T-helper 22 cell (primary cell): Measurements from ENCODE around the gene AARSD1.
"Not testable (repeated sequence)": the region's sequence is repeated elsewhere in the genome, so short reads cannot be mapped to it uniquely, and the experiment has no call there.

Experiments
- DNase-seq: peaks from one replicate; pipeline ENCODE4 v3.0.0-alpha.2; 2020; ENCODE audit warnings: low read depth

AARSD1 gene, protein sequence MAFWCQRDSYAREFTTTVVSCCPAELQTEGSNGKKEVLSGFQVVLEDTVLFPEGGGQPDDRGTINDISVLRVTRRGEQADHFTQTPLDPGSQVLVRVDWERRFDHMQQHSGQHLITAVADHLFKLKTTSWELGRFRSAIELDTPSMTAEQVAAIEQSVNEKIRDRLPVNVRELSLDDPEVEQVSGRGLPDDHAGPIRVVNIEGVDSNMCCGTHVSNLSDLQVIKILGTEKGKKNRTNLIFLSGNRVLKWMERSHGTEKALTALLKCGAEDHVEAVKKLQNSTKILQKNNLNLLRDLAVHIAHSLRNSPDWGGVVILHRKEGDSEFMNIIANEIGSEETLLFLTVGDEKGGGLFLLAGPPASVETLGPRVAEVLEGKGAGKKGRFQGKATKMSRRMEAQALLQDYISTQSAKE

DNA sequence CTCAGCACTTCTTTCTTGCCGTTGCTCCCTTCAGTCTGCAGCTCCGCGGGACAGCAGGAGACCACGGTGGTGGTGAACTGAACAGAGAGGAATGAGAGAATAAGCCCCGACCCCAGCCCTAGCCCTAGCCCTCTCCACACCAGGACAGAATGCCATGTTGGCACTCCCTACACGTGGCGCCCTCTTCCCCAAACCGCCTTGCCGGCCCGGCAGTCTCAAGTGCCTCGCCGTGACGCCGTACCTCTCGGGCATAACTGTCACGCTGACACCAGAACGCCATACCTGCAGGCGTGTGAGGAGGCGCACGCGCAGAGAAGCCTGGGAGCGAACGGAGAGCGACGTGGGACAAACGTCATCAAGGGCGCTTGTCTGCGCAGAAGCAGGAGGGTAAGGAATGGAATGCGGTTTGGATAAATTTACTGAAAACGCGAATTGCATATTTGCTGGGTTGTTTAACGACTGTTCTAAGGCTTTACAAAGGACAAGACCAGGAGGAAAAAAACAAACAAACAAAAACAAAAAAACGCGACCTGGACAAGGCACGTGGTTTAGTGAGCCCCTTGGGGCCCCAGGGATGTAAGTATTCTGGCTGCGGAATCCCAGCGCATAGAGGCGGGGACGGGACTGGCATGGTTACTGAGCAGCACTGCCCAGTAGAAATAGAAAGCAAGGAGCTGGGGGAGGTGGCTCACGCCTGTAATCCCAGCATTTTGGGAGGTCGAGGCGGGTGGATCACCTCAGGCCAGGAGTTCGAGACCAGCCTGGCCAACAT lies at the start of gene AARSD1:
Gene AARSD1 (minus strand): TSS at position 294 of the 772 bp plus-strand sequence. CDS start 14 bp downstream, at position 280.
- peak; percentile 82 for DNase-seq

DNA sequence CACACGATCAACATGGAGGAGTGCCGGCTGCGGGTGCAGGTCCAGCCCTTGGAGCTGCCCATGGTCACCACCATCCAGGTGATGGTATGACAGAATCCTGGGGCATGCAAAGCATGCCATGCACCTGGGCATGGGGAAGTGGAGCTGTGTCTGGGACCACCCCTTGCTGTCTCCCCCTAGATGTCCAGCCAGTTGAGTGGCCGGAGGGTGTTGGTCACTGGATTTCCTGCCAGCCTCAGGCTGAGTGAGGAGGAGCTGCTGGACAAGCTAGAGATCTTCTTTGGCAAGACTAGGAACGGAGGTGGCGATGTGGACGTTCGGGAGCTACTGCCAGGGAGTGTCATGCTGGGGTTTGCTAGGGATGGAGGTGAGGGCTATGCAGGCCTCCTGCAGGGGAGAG lies 49.0 kb upstream of the AARSD1 start:
- no peak for DNase-seq

DNA sequence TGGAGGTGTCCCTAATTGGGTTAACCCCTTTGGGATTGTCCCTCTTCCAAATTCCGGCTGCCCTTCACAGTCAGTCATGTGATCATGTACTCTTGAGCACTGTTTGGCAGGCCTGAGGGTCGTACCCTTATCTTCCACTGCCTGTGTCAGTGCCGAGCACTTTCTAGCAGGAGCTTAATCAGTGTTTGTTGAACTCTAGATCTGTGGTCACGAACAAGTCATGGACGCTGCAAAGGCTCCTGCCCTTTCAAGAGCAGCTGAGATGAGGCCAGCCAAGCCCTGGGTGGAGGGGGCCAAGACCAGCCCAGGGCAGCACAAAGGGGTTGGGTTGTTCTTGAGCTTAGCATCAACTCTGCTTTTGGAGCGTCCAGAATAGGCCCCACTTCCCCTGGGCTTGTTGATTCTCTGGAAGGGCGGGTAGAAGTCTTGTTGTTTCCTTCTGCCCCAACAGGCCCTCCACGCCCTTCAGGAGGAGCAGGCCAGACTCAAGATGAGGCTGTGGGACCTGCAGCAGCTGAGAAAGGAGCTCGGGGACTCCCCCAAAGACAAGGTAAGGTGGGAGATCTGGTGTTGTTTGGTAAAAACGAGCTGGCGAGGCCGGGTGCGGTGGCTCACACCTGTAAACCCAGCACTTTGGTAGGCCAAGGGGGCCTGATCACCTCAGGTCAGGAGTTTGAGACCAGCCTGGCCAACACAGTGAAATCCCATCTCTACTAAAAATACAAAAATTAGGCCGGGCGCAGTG lies 47.6 kb upstream of the AARSD1 start:
- DNase-seq, result no peak

DNA sequence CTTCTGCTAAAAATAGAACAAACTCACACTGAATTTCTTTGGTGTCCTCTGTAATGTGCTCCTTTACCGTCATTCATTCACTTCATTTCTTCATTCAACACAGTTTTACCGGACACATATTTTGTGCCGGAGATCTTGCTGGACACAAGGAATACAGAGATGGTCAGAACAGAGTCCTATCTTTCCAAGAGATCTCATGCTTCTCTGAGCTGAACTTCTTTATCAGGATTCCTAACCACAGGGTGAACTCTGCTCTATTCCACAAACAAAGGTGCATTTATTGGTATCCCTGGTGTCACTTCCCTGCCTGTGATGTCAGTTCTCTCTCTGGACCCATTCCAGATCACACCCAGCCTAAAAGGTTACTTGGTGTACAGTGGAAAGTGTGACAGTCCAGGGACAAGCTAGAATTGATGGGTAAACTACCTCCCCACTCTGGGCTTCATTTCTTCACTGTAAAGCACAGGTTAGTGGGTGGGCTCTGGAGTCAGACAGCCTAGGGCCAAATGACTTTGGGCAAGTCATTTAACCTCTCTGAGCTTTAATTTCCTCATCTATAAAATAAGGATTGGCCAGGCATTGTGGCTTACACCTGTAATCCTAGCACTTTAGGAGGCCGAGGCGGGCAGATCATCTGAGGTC lies 46.5 kb upstream of the AARSD1 start:
- no peak for DNase-seq

DNA sequence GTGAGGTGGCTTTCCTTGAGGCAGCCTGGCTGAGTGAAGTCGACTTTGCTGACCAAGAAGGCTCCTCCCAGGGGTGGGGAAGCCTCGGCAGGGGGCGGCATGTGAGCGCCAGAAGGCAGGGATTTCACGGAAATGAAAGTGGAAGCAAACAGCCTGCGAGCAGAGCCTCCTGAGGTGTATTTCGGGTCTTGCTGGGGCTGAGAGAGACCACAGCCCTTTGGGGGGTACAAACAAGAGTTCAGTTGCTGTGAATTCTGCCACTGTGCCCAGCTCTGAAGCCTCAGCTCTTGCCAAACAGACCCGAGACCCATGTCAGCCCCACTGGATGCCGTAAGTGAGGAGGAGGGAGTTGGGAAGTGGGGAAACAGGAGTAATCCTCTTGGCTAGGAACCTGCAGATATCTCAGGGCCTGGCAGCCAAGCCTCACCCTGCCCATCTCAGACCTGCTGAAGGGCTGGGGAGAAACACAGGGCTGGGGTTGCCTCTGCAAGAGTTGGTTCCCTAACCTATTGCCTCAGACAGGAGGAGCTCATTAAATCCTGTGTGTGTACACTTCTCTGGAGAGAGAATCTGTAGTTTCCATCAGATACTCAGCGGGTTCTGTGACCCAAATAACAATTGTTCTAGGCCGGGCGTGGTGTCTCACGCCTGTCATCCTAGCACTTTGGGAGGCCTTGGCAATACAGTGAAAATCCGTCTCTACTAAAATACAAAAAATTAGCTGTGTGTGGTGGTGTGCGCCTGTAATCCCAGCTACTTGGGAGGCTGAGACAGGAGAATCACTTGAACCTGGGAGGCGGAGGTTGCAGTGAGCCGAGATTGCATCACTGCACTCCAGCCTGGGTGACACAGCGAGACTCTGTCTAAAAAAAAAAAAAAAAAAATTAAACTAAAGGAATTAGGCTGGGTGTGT lies 42.6 kb upstream of the AARSD1 start, which contains the start of gene IFI35:
Gene IFI35 (plus strand): TSS at position 146 of the 913 bp plus-strand sequence. CDS start 164 bp downstream, at position 310.
- peak; percentile 66 for DNase-seq

DNA sequence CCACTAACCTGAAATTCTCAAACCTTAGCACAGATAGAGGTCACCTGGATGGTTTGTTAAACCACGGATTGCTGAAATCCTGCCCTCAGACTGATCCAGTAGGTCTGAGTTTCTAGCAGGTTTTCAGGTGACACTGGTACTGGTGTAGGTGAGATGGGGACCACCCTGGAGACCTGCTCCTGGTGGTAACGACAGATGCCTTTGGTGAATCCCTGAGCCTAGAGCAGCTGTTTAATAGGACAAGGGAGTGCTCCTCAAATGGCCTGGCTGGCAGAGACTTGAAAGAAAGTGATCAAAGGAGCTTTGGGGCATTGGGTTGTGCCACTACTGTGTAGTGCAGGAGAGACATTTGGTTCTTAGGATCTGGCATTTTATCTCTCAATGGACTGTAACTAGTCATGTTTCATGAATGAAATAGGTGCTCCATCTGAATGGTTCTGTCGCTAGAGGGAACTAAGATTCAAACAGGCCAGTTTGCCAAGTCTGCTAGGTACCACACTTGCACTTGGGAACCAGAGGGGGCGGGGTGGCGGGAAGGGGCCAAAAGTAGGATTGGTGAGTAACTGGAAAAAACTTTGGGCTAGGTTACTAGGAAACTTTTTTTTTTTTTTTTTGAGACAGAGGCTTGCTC lies 39.4 kb upstream of the AARSD1 start:
- no peak for DNase-seq

DNA sequence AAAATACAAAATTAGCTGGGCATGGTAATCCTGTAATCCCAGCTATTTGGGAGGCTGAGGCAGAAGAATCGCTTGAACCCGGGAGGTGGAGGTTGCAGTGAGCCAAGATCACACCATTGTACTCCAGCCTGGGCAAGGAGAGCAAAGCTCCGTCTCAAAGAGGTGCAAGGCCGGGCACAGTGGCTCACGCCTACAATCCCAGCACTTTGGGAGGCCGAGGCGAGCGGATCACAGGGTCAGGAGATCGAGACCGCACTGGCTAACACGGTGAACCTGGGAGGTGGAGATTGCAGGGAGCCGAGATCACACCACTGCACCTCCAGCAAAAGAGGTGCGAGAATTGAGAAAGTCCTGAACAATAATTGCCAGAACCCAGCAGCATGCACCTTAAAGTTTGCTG lies 36.6 kb upstream of the AARSD1 start:
- not testable (repeated sequence) for DNase-seq

DNA sequence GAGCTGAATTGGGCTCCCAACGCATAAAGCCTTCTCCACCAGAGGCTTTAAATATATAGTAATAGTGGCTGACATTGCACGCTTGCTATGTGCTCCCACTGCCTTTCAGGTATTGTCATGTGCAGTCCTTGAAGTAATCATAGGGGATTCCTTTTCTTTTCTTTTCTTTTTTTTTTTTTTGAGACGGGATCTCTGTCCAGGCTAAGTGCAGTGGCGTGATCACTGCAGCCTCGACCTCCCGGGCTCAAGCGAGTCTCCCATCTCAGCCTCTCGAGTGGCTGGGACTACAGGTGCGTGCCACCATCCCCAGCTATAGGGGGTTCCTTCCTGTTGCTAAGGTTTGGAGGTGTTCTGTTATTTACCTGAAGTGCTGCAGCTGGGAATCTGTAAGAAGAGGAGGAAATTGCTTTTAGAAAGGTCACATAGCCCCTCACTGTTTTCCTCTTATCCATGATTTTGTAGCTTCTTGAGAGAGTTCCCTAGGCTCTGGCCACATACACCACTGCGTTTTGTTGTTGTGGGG lies 34.8 kb upstream of the AARSD1 start:
- DNase-seq, result no peak

DNA sequence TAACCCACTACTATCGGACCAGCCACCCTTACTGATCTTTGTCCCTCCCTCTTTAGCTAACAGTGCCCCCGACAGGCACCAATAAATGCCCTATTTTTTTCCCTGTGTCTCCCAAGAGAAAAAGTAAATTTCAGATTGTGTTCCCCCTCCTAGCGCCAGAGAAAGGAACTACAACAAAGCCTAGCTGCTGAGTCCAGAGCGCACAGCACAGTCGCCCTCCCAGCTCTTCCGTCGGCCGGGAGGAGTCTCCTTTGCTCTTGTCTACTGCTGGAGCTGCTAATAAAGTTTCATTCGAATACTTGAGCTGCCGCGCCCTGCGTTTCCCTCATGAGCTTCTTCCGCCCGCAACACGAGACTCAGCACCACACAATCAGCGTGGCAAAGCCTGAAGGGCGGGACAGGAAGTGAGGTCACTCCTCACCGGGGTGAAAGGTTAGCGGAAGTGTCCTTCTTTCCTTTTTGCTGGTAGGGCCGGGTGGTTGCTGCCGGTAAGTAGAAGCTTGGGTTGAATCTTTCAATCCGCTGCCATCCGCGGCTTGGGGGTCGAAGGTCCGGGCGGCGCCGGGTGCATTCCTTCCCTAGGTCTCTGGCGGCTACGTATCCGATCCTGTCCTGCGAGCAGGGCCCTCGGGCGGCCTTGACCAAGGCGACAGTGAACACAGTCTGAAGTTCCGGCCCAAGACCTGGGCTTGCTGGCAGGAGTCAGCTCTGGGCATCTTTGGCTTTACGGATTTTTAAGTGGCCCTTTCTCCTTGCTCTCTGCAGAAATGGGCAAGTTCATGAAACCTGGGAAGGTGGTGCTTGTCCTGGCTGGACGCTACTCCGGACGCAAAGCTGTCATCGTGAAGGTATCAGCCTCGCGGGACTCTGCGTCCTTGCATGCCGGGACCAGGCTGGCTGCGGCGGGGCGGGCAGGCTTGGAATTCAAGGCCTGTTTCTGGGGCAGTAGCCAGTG lies 34.0 kb upstream of the AARSD1 start, which contains the start of gene RPL27:
Gene RPL27 (plus strand): TSS at position 436 of the 955 bp plus-strand sequence. CDS start 332 bp downstream, at position 768.
- peak; percentile 97 for DNase-seq

DNA sequence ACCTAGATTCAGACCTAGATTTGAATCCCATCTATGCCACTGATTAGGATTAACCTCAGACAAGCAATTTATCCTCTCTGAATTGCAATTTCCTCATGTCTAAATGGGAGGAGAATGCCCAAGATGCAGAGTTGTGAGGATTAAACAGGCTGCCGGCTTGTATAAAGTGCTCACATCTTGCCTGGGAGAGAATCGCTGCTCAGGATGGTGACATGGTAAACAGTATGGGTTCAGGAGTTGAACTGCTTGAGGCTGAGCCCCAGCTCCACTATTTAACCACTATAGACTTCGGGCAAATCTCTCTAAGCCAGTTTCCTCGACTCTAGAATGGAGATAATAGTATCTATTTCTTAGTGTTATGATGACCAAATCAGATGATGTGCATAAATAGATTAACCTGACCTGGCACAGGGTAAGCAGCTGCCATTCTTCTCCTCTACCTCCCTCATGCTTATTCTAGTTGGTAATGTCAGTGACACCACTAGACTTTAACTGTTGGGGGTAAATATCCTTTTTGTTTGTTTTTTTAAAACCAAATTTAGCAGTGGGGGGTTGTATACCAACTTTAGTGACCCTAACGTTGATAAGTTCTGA lies 33.2 kb upstream of the AARSD1 start:
- no peak for DNase-seq

DNA sequence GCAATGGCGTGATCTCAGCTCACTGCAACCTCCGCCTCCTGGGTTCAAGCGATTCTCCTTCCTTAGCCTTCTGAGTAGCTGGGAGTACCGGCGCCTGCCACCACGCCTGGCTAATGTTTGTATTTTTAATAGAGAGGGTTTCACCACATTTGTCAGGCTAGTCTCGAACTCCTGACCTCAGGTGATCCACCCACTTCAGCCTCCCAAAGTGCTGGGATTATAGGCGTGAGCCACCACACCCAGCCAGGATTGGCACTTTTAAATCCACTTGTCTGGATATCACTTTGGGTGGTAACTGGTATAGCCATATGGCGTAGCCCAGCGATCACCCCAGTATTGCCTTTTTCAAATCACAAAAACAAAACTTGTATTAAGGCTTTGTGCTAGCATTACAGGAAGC lies 29.7 kb upstream of the AARSD1 start:
- not testable (repeated sequence) for DNase-seq

DNA sequence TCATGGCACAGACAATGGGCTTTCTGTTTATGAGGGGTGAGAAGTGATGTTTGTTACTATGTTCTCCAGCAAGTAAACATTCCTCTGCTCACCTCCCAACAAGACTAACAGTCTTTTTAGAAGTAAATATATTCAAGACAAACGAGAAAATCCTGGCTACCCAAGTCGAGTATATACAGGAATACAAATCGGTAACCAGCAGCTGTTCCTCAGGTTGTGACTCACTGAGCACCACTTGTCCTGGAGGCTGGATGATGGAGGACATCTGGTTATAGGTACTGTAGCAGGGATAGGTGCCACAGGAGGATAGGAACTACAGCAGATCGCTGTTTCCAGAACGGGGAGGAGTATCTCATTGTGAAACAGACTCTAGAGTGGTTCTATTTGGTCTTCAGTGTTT lies 28.6 kb upstream of the AARSD1 start:
- no peak for DNase-seq

DNA sequence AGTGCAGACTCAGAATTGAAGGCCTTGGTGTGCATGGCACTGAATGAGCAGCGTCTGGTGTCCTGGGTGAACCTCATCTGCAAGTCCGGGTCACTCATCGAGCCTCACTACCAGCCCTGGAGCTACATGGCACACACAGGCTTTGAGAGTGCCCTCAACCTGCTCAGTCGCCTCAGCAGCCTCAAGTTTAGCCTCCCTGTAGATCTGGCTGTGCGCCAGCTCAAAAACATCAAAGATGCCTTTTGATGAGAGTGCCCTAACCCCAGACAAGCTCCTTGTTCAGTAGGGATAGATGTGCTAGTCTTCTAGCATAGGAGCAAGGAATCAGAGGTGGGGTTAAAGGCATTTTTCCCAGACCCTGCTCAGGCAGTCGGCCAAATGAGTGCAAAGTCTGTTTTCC lies 27.2 kb upstream of the AARSD1 start:
- DNase-seq, result no peak

DNA sequence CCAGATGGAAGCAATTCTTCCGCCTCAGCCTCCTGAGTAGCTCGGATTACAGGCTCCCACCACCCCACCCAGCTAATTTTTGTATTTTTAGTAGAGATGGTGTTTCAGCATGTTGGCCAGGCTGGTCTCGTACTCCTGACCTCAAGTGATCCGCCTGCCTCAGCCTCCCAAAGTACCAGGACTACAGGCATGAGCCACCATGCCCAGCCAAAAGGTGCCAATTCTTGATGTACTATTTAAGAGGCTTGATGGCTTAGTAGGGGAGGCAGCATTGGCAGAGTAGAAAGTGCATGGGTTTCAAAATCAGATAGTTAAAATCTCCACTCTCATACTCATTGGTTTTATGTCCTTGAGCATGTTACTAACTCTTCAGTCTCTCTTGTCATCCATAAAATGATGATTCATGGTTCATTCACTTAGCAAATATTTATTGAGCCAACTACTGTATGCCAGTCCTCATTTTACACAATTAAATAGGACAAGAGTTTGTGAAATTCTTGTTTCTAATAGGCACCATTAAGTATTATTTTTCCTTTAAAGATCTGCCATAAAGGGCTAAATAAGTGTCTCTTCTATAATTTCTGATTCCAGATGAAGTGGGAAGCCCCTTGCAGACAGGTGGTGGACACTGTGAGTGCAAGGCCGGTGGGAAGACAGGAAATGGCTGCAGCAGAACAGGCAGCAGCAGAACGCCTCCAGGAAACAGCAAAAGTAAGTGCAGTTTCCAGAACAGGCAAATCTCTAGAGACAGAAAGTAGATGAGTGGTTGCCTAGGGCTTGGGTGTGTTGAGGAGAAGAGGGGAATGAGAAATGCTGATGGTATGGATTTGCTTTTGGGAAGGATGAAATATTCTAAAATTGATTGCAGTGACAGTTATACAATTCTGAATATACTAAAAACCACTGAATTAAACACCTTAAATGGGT lies 25.7 kb upstream of the AARSD1 start:
- no peak for DNase-seq

DNA sequence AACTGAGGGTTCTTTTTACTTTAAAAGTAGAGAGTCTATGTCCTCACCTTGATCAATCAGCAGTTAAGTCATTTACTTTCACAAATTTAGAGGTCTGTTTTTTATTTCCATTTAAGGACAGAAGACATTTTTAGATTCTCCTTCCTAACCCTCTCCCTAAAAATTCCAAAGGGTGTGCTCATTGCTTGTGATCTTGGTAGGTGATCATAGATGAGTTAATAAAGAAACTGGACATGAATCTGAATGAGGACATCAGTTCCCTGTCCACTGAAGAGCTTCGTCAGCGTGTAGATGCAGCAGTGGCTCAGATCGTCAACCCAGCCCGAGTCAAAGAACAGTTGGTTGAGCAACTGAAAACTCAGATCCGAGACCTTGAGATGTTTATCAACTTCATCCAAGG lies 24.9 kb upstream of the AARSD1 start:
- DNase-seq, result no peak

DNA sequence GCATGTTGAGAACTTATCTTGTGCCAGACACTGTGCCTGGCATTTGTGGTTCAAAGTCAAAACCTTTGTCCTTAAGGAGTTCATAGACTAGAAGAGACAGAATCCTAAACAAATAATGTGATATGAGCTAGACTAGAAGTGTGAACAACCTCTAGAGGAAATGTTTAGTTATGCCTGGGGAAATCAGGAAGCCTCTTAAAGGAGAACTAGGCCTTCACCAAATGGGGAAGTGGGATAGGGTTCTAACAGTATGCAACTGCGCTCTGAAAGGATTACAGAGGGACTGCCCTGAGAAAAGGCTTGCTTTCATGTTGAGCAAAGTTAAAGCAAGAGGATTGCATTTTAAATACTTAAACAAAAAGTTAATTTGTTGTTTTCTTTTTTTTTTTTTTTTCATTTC lies 21.0 kb upstream of the AARSD1 start:
- DNase-seq, result no peak

DNA sequence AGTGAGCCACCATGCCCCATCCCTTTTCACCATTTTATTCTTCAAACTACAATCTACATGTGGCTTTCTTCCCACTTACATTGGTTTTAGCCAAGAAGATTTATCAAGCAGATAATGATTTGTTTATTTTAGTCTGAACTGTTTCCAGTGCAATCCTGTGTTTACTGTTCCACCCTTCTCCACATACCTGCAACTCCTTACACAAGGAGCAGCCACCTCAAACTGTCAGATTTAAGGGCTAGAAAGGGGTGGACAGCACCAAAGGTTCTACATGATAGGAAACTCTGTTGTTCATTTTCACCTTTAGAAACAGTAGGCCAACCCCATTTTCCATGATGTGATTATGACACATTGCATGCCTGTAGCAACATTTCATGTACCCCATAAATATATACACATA lies 18.0 kb upstream of the AARSD1 start:
- DNase-seq, result no peak
